H9 (cell line): ENCODE results near the gene MAPK7. TPM values are rescaled to one million over a fixed set of nuclear protein-coding genes. Genes with fewer than 3 reads are reported as not detected.
A peak's percentile ranks its signal among the peaks of the same experiment; 100 is the strongest.

Experiments used
- DNase-seq: peaks from one replicate; pipeline ENCODE4 v3.0.0-alpha.2; 2017
- H2AFZ ChIP-seq: one replicate; pipeline ENCODE4 v1.6.1; 2013; ENCODE audit warnings: mild to moderate bottlenecking, low read length, control low read depth, moderate library complexity
- H2AK5ac ChIP-seq: 2 replicates; pipeline ENCODE4 v1.6.1; 2013; ENCODE audit warnings: low read length, control low read depth, mixed read lengths; ENCODE audit not compliant: insufficient read length
- H2BK120ac ChIP-seq: one replicate; pipeline ENCODE4 v1.6.1; 2013; ENCODE audit warnings: low read depth, mild to moderate bottlenecking, low read length, control low read depth, inconsistent platforms; ENCODE audit not compliant: poor library complexity, severe bottlenecking
- H2BK12ac ChIP-seq: 2 replicates; pipeline ENCODE4 v1.6.1; 2013; ENCODE audit warnings: low read length, control low read depth, mixed read lengths, low read depth; ENCODE audit not compliant: insufficient read length
- H2BK15ac ChIP-seq: 2 replicates; pipeline ENCODE4 v1.6.1; 2013; ENCODE audit warnings: low read depth, low read length, control low read depth
- H2BK20ac ChIP-seq: one replicate; pipeline ENCODE4 v1.6.1; 2013; ENCODE audit warnings: low read depth, mild to moderate bottlenecking, low read length, control low read depth, inconsistent platforms; ENCODE audit not compliant: poor library complexity, severe bottlenecking
- H2BK5ac ChIP-seq: 2 replicates; pipeline ENCODE4 v1.6.1; 2013; ENCODE audit warnings: low read length, control low read depth, mixed read lengths; ENCODE audit not compliant: insufficient read length
- H3K14ac ChIP-seq: 2 replicates; pipeline ENCODE4 v1.6.1; 2013; ENCODE audit warnings: low read length, control low read depth; ENCODE audit not compliant: insufficient read depth
- H3K18ac ChIP-seq: 2 replicates; pipeline ENCODE4 v1.6.1; 2013; ENCODE audit warnings: low read depth, mild to moderate bottlenecking, mixed read lengths, low read length, control low read depth; ENCODE audit not compliant: insufficient read length
- H3K23ac ChIP-seq: 2 replicates; pipeline ENCODE4 v1.6.1; 2013; ENCODE audit warnings: low read length, control low read depth, mixed read lengths, low read depth; ENCODE audit not compliant: insufficient read length
- H3K23me2 ChIP-seq: 2 replicates; pipeline ENCODE4 v1.6.1; 2013; ENCODE audit warnings: low read depth, mild to moderate bottlenecking, mixed read lengths, low read length, control low read depth; ENCODE audit not compliant: insufficient read length, poor library complexity, severe bottlenecking
- H3K27ac ChIP-seq: 2 replicates; pipeline ENCODE4 v1.5.1; 2013; ENCODE audit warnings: low read length, control low read depth, mixed read lengths, low read depth; ENCODE audit not compliant: insufficient read length
- H3K27me3 ChIP-seq: 2 replicates; pipeline ENCODE4 v1.6.1; 2013; ENCODE audit warnings: low read length, control low read depth, inconsistent platforms; ENCODE audit not compliant: insufficient read depth
- H3K4ac ChIP-seq: 2 replicates; pipeline ENCODE4 v1.6.1; 2013; ENCODE audit warnings: low read depth, mild to moderate bottlenecking, control low read depth, inconsistent platforms, low read length, moderate library complexity
- H3K4me1 ChIP-seq: 2 replicates; pipeline ENCODE4 v1.6.1; 2013; ENCODE audit warnings: low read length, control low read depth, inconsistent platforms; ENCODE audit not compliant: insufficient read depth
- H3K4me2 ChIP-seq: 2 replicates; pipeline ENCODE4 v1.6.1; 2013; ENCODE audit warnings: low read length, control low read depth, mixed read lengths; ENCODE audit not compliant: insufficient read length, insufficient read depth
- H3K56ac ChIP-seq: 2 replicates; pipeline ENCODE4 v1.6.1; 2013; ENCODE audit warnings: low read depth, mild to moderate bottlenecking, mixed read lengths, low read length, control low read depth; ENCODE audit not compliant: insufficient read length
- H3K79me1 ChIP-seq: 2 replicates; pipeline ENCODE4 v1.6.1; 2013; ENCODE audit warnings: low read depth, mild to moderate bottlenecking, moderate library complexity, low read length, control low read depth, inconsistent platforms; ENCODE audit not compliant: insufficient read depth, poor library complexity, severe bottlenecking
- H3K79me2 ChIP-seq: 2 replicates; pipeline ENCODE4 v1.6.1; 2013; ENCODE audit warnings: low read length, control low read depth, inconsistent platforms; ENCODE audit not compliant: insufficient read depth
- H3K9ac ChIP-seq: 2 replicates; pipeline ENCODE4 v1.6.1; 2013; ENCODE audit warnings: low read length, control low read depth, mixed read lengths; ENCODE audit not compliant: insufficient read length; ENCODE audit errors: extremely low read depth
- H3K9me3 ChIP-seq: one replicate; pipeline ENCODE4 v1.6.1; 2013; ENCODE audit warnings: low read depth, low read length, inconsistent platforms; ENCODE audit not compliant: control insufficient read depth
- H3T11ph ChIP-seq: one replicate; pipeline ENCODE4 v1.6.1; 2013; ENCODE audit warnings: mild to moderate bottlenecking, low read length, control low read depth, inconsistent platforms
- H4K20me1 ChIP-seq: one replicate; pipeline ENCODE4 v1.6.1; 2013; ENCODE audit not compliant: control insufficient read depth, insufficient read length, insufficient read depth
- H4K5ac ChIP-seq: 2 replicates; pipeline ENCODE4 v1.6.1; 2013; ENCODE audit warnings: low read depth, mild to moderate bottlenecking, mixed read lengths, low read length, control low read depth; ENCODE audit not compliant: insufficient read length
- H4K8ac ChIP-seq: replicated peaks from 2 replicates; pipeline ENCODE4 v1.6.1; 2013; ENCODE audit warnings: low read length, control low read depth, mixed read lengths, low read depth; ENCODE audit not compliant: insufficient read length
- H4K91ac ChIP-seq: 2 replicates; pipeline ENCODE4 v1.6.1; 2013; ENCODE audit warnings: low read depth, mild to moderate bottlenecking, moderate library complexity, mixed read lengths, low read length, control low read depth; ENCODE audit not compliant: insufficient read length
- H3K27ac Mint-ChIP-seq, 3 experiments: 2 replicates in 2 of 3; 3 replicates in 1 of 3; pipeline ENCODE4 v1.8.0; 2020 to 2021; ENCODE audit warnings: mixed read lengths in 3 of 3, mild to moderate bottlenecking in 1 of 3, moderate library complexity in 1 of 3
- H3K27me3 Mint-ChIP-seq: 2 replicates; pipeline ENCODE4 v1.8.0; 2021; ENCODE audit warnings: low read depth, mild to moderate bottlenecking, moderate library complexity, mixed read lengths
- H3K36me3 Mint-ChIP-seq, 3 experiments: 2 replicates in 2 of 3; 3 replicates in 1 of 3; pipeline ENCODE4 v1.8.0; 2020 to 2021; ENCODE audit warnings: low read depth in 3 of 3, mixed read lengths in 3 of 3; ENCODE audit not compliant: insufficient read depth in 1 of 3
- H3K4me1 Mint-ChIP-seq, 2 experiments: 2 replicates each; pipeline ENCODE4 v1.8.0; 2020; ENCODE audit warnings: mixed read lengths in 2 of 2
- H3K4me3 Mint-ChIP-seq, 2 experiments: 2 replicates in 1 of 2; 3 replicates in 1 of 2; pipeline ENCODE4 v1.8.0; 2020 to 2021; ENCODE audit warnings: mild to moderate bottlenecking in 2 of 2, mixed read lengths in 2 of 2, moderate library complexity in 1 of 2
- H3K9me3 Mint-ChIP-seq, 2 experiments: 2 replicates in 1 of 2; 3 replicates in 1 of 2; pipeline ENCODE4 v1.8.0; 2020; ENCODE audit warnings: mild to moderate bottlenecking in 2 of 2, mixed read lengths in 2 of 2, moderate library complexity in 1 of 2
- CTCF ChIP-seq: fragments of 200-600 bp; sonication (generic); conservative IDR thresholded peaks from 3 replicates; pipeline ENCODE4 v1.8.0; 2021; ENCODE audit warnings: antibody characterized with exemption, mild to moderate bottlenecking
- WGBS: extraction: QIAGEN DNeasy Blood & Tissue Kit; methylation state at CpG from one replicate; pipeline ENCODE4 v1.1.7; 2013; ENCODE audit warnings: missing lambda C conversion rate, low lambda C conversion rate, mixed read lengths; ENCODE audit not compliant: insufficient read length; ENCODE audit errors: extremely low coverage; 5-methylcytosine and 5-hydroxymethylcytosine counted together
- total RNA-seq: library from RNA; stranded (reverse); gene quantifications from 2 replicates; pipeline ENCODE4 v1.2.1, GENCODE V29; 2021

MAPK7 gene
- total RNA-seq, 1 experiment from 2014 or later, result 43.8 TPM

- no peak within 1 kb of the TSS for H2BK120ac ChIP-seq
- H3K18ac ChIP-seq, result peak within 1 kb of the TSS; percentile 15
- H2BK12ac ChIP-seq, result no peak within 1 kb of the TSS
- no peaks in the 10 kb centered on the region for H3K27me3 ChIP-seq
- peak within 1 kb of the TSS; percentile 66; the same call in 1 of the 2 replicates for H3K14ac ChIP-seq
- peak within 1 kb of the TSS; percentile 19 for H3K4me2 ChIP-seq
- H3K9ac ChIP-seq, result no peak within 1 kb of the TSS
- H3K4me1 ChIP-seq, result peaks cover 7% of the 10 kb centered on the region; the same call in 1 of the 2 replicates
- H4K20me1 ChIP-seq, result no peaks in the 10 kb centered on the region
- H3K9me3 ChIP-seq, result no peaks in the 10 kb centered on the region
- no peak within 1 kb of the TSS for H4K91ac ChIP-seq
- no peaks in the 10 kb centered on the region for H3K27me3 Mint-ChIP-seq
- TF ChIP-seq CTCF, result no peak
- no peak within 1 kb of the TSS for H3K4ac ChIP-seq
- peak; percentile 87 for DNase-seq
- no peak within 1 kb of the TSS for H2BK15ac ChIP-seq
- H2AK5ac ChIP-seq, result no peak within 1 kb of the TSS
- peak within 1 kb of the TSS; percentile 92 to 98 (median 95) for H3K27ac Mint-ChIP-seq
- no peak within 1 kb of the TSS for H2AFZ ChIP-seq
- H2BK20ac ChIP-seq, result no peak within 1 kb of the TSS
- H3K23ac ChIP-seq, result no peak within 1 kb of the TSS
- no peaks in the 10 kb centered on the region for H3K23me2 ChIP-seq
- no peaks in the 10 kb centered on the region for H3K79me2 ChIP-seq
- no peak within 1 kb of the TSS for H3K56ac ChIP-seq
- WGBS, result no CpG with 5 or more reads among the region's 22 CpGs
- H3K36me3 Mint-ChIP-seq, result peaks cover 16 to 32% (median 30%) of the 10 kb centered on the region in 3 experiments
- no peak within 1 kb of the TSS for H2BK5ac ChIP-seq
- H3T11ph ChIP-seq, result no peak within 1 kb of the TSS
- H3K9me3 Mint-ChIP-seq, result peaks cover 0 to 2% of the 10 kb centered on the region in 2 experiments; a peak in 1 of 5 replicates
- no peak within 1 kb of the TSS for H3K27ac ChIP-seq
- H3K4me3 Mint-ChIP-seq, result peak within 1 kb of the TSS; percentile 26 to 63; a peak in 4 of 5 replicates
- H4K5ac ChIP-seq, result no peak within 1 kb of the TSS
- H4K8ac ChIP-seq, result no peak within 1 kb of the TSS
- no peaks in the 10 kb centered on the region for H3K79me1 ChIP-seq
- H3K4me1 Mint-ChIP-seq, result peaks cover 47 to 66% of the 10 kb centered on the region in 2 experiments
These were observed 8.9 kb downstream of the MAPK7 start, which contains the start of gene MFAP4 for GRCh38 chr17:19386974-19387920. Gene MFAP4 (minus strand): TSS chr17:19387190. CDS start chr17:19387155, 35 bp downstream.
